ENCODE results near the gene C2orf72.

DNA sequence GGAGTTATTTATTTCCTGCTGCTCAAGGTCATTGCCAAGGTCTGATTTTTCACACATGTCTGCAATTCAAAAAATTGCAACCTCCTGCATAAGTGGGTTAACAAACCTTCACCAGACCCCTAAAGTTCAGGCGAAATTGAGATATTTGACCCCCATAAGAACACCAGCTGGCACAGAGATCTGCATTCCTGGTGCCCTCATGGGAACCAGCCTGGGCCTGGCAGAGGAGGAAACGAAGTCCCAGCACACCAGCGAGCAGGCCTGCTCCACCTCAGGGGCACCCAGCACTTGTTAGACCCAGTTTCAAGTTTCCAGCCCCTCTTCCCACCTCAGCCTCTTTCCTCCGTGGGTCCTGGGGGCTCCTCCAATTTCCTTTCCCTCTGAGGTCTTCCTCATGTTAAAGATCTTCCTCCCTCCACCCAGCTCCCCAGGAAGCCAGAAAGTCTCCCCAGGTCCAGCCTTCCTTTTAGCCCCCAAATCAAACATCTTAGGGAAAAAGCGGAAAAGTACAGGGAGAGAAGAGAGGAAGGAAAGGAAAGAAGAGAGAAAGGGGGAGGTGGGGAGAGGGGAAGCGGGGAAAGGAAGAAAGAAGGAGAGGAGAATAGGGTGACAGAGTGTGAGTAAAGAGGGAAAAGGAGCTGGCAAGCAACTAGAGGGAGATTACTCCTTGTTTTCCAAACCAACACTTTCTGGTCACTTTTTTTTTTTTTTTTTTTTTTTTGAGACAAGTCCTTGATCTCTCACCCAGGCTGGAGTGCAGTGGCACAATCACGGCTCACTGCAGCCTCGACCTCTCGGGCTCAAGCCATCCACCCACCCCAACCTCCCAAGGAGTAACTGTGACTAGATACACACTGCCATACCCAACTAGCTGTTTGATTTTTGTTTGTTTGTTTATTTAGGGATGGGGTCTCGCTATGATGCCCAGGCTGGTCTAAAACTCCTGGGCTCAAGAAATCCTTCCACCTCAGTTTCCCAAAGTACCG is 3.9 kb upstream of the C2orf72 start:
- TF ChIP-seq, protein P1, sequence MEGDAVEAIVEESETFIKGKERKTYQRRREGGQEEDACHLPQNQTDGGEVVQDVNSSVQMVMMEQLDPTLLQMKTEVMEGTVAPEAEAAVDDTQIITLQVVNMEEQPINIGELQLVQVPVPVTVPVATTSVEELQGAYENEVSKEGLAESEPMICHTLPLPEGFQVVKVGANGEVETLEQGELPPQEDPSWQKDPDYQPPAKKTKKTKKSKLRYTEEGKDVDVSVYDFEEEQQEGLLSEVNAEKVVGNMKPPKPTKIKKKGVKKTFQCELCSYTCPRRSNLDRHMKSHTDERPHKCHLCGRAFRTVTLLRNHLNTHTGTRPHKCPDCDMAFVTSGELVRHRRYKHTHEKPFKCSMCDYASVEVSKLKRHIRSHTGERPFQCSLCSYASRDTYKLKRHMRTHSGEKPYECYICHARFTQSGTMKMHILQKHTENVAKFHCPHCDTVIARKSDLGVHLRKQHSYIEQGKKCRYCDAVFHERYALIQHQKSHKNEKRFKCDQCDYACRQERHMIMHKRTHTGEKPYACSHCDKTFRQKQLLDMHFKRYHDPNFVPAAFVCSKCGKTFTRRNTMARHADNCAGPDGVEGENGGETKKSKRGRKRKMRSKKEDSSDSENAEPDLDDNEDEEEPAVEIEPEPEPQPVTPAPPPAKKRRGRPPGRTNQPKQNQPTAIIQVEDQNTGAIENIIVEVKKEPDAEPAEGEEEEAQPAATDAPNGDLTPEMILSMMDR (IDR thresholded peaks at IDR 0.05), result no peak
- TF ChIP-seq POLR2AphosphoS5 (IDR thresholded peaks at IDR 0.05) (no peak), POLR2A (IDR thresholded peaks at IDR 0.05) (no peak), EP300 (IDR thresholded peaks at IDR 0.05) (no peak)

Measured in gastroesophageal sphincter (tissue), 3 donors.